MM.1S (cell line): ENCODE results near the gene RPN2.

Experiments
- CTCF ChIP-seq: fragments of 300-600 bp; sonication (generic); IDR thresholded peaks from 2 replicates; pipeline ENCODE4 v1.5.1; 2016; ENCODE audit warnings: antibody characterized with exemption, low read length, mixed read lengths
- EZH2 ChIP-seq: fragments of 300-600 bp; sonication (generic); optimal IDR thresholded peaks from 2 replicates; pipeline ENCODE3; 2017; ENCODE audit warnings: low read depth, mild to moderate bottlenecking, antibody characterized with exemption, low read length, mixed read lengths
- EZH2phosphoT487 ChIP-seq: fragments of 300-600 bp; sonication (generic); IDR thresholded peaks from 2 replicates; pipeline ENCODE4 v1.6.1; 2018; ENCODE audit warnings: antibody characterized with exemption, low read length

- TF ChIP-seq EZH2 (no peak), CTCF (no peak), EZH2phosphoT487 (no peak)
Observed at GRCh38 chr20:37256286-37256685, 77.2 kb downstream of the RPN2 start.
